Suppressor macrophage treated with lipopolysaccharide for 1 hour (primary cell): Measurements from ENCODE around the gene DEGS1.
"Not testable (repeated sequence)": the region's sequence is repeated elsewhere in the genome, so short reads cannot be mapped to it uniquely, and the experiment has no call there.

ENCODE experiments used
- DNase-seq, 3 donors: peaks; one replicate each; pipeline ENCODE4 v3.0.0-alpha.2; 2020 to 2022

The DEGS1 gene

GRCh38 chr1:224181453-224181810 is 1.6 kb upstream of the DEGS1 start:
- no peak for DNase-seq

- no peak for DNase-seq
These were observed 779 bp upstream of the DEGS1 start for GRCh38 chr1:224182057-224182865.

GRCh38 chr1:224183591-224184312 is 712 bp downstream of the DEGS1 start:
- DNase-seq: peak; percentile 78 to 93 (median 84)

GRCh38 chr1:224185208-224185607 is 2.2 kb downstream of the DEGS1 start:
- no peak for DNase-seq

GRCh38 chr1:224188286-224188685 is 5.2 kb downstream of the DEGS1 start:
- DNase-seq: no peak

- DNase-seq: no peak
These were observed 6.5 kb downstream of the DEGS1 start for GRCh38 chr1:224189561-224189960.

GRCh38 chr1:224192082-224192788 is 9.2 kb downstream of the DEGS1 start:
- no peak for DNase-seq

GRCh38 chr1:224193319-224193966 is 10.4 kb downstream of the DEGS1 start:
- DNase-seq: no peak

- DNase-seq: no peak
These were observed 14.0 kb downstream of the DEGS1 start for GRCh38 chr1:224196813-224197600.

GRCh38 chr1:224198572-224198971 is 15.5 kb downstream of the DEGS1 start:
- no peak for DNase-seq

- DNase-seq: no peak
These were observed 16.6 kb downstream of the DEGS1 start for GRCh38 chr1:224199679-224200078.

GRCh38 chr1:224201383-224201782 is 18.3 kb downstream of the DEGS1 start:
- no peak for DNase-seq

- DNase-seq: no peak
These were observed 18.8 kb downstream of the DEGS1 start for GRCh38 chr1:224201853-224202252.

- peak; percentile 86 to 89 (median 87) for DNase-seq
These were observed 20.4 kb downstream of the DEGS1 start for GRCh38 chr1:224203243-224204016.

GRCh38 chr1:224205438-224205840 is 22.4 kb downstream of the DEGS1 start:
- peak; percentile 84 to 90 (median 90) for DNase-seq

- DNase-seq: not testable (repeated sequence)
These were observed 23.0 kb downstream of the DEGS1 start for GRCh38 chr1:224205931-224206538.

GRCh38 chr1:224211206-224211962 is 28.3 kb downstream of the DEGS1 start:
- no peak for DNase-seq

- DNase-seq: no peak
These were observed 29.6 kb downstream of the DEGS1 start for GRCh38 chr1:224212618-224213061.

GRCh38 chr1:224213438-224214119 is 30.5 kb downstream of the DEGS1 start:
- DNase-seq: peak in 1 of 3 donors; percentile 26
